Activated CD8-positive, alpha-beta T cell treated with anti-CD3 and anti-CD28 coated beads for 36 hours (primary cell): ENCODE data around the gene GDF9. TPM values are rescaled to one million over a fixed set of nuclear protein-coding genes. Genes with fewer than 3 reads are reported as not detected.

Experiments
- ATAC-seq: fragments of 200-7000 bp; cut with Tn5 transposase; one replicate; pipeline ENCODE4 v1.10.0; 2021; ENCODE audit warnings: mild to moderate bottlenecking, moderate library complexity
- CTCF ChIA-PET: fragments of 350-600 bp; sonication (Branson Sonifier 250); formaldehyde crosslinking; loops from one replicate; lab custom pipeline; 2021; ENCODE audit warnings: antibody characterized with exemption; lab: Charles Lee
- POLR2A ChIA-PET: fragments of 350-600 bp; sonication (Branson Sonifier 250); formaldehyde crosslinking; loops from one replicate; lab custom pipeline; 2021; ENCODE audit warnings: antibody characterized with exemption; lab: Charles Lee
- DNase-seq: peaks from one replicate; pipeline ENCODE4 v3.0.0-alpha.2; 2020
- H3K27ac Mint-ChIP-seq: one replicate; pipeline ENCODE4 v1.8.0; 2021; ENCODE audit warnings: mild to moderate bottlenecking, mixed read lengths
- H3K27me3 Mint-ChIP-seq: one replicate; pipeline ENCODE4 v1.8.0; 2021; ENCODE audit warnings: mixed read lengths
- H3K36me3 Mint-ChIP-seq: one replicate; pipeline ENCODE4 v1.8.0; 2021; ENCODE audit warnings: low read depth, mixed read lengths
- H3K4me1 Mint-ChIP-seq: one replicate; pipeline ENCODE4 v1.8.0; 2021; ENCODE audit warnings: low read depth, mixed read lengths
- H3K4me3 Mint-ChIP-seq: one replicate; pipeline ENCODE4 v1.8.0; 2021; ENCODE audit warnings: mild to moderate bottlenecking, moderate library complexity, mixed read lengths
- H3K9me3 Mint-ChIP-seq: one replicate; pipeline ENCODE4 v1.8.0; 2021; ENCODE audit warnings: mixed read lengths
- intact Hi-C: fragments of 100-400 bp; cut with micrococcal nuclease; formaldehyde crosslinking; loops from one replicate; pipeline ENCODE4 v1.10.0; 2022
- total RNA-seq, 2 experiments: library from RNA; stranded (reverse); gene quantifications; one replicate each; pipeline ENCODE4 v1.2.3, GENCODE V29; 2021
- TF ChIP-seq, protein P1 (sequence below): fragments of 200-600 bp; IDR thresholded peaks from one replicate; pipeline ENCODE4 v1.8.0; 2022; ENCODE audit warnings: antibody characterized with exemption, mild to moderate bottlenecking

The GDF9 gene
- total RNA-seq, 2 experiments from 2014 or later = 0.90 to 0.94 TPM

DNA sequence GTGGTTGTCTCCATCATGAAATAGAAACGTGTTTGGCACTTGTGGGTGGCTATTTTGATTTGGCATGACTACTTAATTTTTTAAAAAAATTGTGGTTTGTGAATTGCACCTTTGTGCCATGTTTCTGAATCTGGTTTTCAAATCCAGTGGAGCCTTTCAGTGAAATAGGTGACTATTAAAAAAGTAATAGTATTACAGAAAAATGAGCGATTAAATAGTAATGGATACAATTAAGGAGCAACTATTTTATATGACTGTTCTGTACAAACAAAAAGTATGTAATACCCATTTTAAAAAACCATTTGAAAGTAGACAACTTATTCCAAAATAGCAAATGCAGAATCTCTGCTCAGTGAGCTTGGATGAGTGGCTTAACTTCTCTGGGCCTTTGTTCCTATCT, 50.2 kb downstream of the GDF9 start:
- ChIA-PET POLR2A (interaction anchor here (1.9 kb wide), 1 partner anchor 13 kb away, joined by 6 read pairs; no protein-coding TSS in a partner anchor), CTCF (interaction anchor here (1.0 to 6.0 kb wide), 8 partner anchors 9 to 430 kb away, joined by 3 to 62 read pairs (median 10); partner anchors contain the start of genes CCNI2, KIF3A and SHROOM1)
- H3K9me3 Mint-ChIP-seq = no peaks in the 10 kb centered on the region
- intact Hi-C loops = no loop called here
- peaks cover 37% of the 10 kb centered on the region for H3K27me3 Mint-ChIP-seq
- H3K4me1 Mint-ChIP-seq = peaks cover 15% of the 10 kb centered on the region
- DNase-seq = no peak
- H3K36me3 Mint-ChIP-seq = no peaks in the 10 kb centered on the region
- H3K27ac Mint-ChIP-seq = no peak overlapping the region
- ATAC-seq = no peak
- H3K4me3 Mint-ChIP-seq = no peak overlapping the region
- TF ChIP-seq, protein P1, sequence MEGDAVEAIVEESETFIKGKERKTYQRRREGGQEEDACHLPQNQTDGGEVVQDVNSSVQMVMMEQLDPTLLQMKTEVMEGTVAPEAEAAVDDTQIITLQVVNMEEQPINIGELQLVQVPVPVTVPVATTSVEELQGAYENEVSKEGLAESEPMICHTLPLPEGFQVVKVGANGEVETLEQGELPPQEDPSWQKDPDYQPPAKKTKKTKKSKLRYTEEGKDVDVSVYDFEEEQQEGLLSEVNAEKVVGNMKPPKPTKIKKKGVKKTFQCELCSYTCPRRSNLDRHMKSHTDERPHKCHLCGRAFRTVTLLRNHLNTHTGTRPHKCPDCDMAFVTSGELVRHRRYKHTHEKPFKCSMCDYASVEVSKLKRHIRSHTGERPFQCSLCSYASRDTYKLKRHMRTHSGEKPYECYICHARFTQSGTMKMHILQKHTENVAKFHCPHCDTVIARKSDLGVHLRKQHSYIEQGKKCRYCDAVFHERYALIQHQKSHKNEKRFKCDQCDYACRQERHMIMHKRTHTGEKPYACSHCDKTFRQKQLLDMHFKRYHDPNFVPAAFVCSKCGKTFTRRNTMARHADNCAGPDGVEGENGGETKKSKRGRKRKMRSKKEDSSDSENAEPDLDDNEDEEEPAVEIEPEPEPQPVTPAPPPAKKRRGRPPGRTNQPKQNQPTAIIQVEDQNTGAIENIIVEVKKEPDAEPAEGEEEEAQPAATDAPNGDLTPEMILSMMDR = no peak

DNA sequence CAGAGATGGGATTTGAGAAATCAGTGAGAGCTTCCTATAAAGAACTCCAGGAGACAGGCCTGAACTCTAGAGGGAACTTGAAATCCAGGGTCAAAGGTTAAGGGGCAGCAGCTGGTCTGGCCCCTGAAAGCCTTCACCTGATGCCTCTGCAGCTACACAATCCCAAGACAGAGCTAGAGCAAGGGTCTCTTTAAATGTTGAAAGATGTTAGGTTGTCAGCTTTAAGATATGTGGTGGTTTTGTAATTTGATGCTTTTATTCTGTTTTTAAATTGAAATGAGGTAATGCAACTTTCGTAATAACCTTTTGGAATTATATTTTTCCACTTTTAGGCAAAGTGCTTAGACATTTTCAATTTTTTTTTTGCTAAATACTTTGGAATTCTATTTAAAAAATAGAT, 50.8 kb downstream of the GDF9 start:
- H3K27me3 Mint-ChIP-seq = peaks cover 43% of the 10 kb centered on the region
- ChIA-PET POLR2A (no interaction called here), CTCF (interaction anchor here (0.7 to 3.8 kb wide), 5 partner anchors 9 to 289 kb away, joined by 3 to 21 read pairs (median 14); partner anchors contain the start of genes CCNI2 and SHROOM1)
- H3K4me3 Mint-ChIP-seq = no peak overlapping the region
- no peak for ATAC-seq
- no peaks in the 10 kb centered on the region for H3K9me3 Mint-ChIP-seq
- intact Hi-C loops = no loop called here
- DNase-seq = no peak
- TF ChIP-seq, protein P1 = no peak
- H3K36me3 Mint-ChIP-seq = no peaks in the 10 kb centered on the region
- H3K27ac Mint-ChIP-seq = no peak overlapping the region
- H3K4me1 Mint-ChIP-seq = peaks cover 15% of the 10 kb centered on the region

DNA sequence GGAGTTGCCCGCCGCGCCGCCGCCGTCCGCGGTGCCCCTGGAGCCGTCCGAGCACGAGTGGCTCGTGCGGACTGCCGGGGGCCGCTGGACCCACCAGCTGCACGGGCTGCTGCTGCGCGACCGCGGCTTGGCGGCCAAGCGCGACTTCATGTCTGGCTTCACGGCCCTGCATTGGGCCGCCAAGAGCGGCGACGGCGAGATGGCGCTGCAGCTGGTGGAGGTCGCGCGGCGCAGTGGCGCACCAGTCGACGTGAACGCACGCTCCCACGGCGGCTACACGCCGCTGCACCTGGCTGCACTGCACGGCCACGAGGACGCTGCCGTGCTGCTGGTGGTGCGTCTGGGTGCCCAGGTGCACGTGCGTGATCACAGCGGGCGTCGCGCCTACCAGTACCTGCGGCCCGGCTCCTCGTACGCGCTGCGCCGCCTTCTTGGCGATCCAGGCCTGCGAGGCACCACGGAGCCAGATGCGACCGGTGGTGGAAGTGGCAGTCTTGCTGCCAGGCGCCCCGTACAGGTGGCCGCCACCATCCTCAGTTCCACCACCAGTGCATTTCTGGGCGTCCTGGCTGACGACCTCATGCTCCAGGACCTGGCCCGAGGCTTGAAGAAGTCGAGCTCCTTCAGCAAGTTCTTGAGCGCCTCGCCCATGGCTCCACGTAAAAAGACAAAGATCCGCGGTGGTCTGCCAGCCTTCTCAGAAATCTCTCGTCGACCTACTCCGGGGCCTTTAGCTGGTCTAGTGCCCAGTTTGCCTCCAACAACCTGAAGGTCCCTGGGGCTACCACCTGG, 51.6 kb downstream of the GDF9 start:
- TF ChIP-seq, protein P1 = no peak
- H3K36me3 Mint-ChIP-seq = no peaks in the 10 kb centered on the region
- DNase-seq = no peak
- no peak overlapping the region for H3K27ac Mint-ChIP-seq
- H3K9me3 Mint-ChIP-seq = no peaks in the 10 kb centered on the region
- peaks cover 49% of the 10 kb centered on the region for H3K27me3 Mint-ChIP-seq
- no peak for ATAC-seq
- peaks cover 13% of the 10 kb centered on the region for H3K4me1 Mint-ChIP-seq
- CTCF ChIA-PET = interaction anchor here (0.7 to 3.8 kb wide), 7 partner anchors 10 to 308 kb away, joined by 3 to 21 read pairs (median 6); partner anchors contain the start of genes CCNI2 and SHROOM1
- no peak overlapping the region for H3K4me3 Mint-ChIP-seq
- intact Hi-C loops = no loop called here
- POLR2A ChIA-PET = interaction anchor here (0.6 to 2.1 kb wide), 3 partner anchors 9 to 21 kb away, joined by 3 to 9 read pairs (median 3); no protein-coding TSS in a partner anchor

DNA sequence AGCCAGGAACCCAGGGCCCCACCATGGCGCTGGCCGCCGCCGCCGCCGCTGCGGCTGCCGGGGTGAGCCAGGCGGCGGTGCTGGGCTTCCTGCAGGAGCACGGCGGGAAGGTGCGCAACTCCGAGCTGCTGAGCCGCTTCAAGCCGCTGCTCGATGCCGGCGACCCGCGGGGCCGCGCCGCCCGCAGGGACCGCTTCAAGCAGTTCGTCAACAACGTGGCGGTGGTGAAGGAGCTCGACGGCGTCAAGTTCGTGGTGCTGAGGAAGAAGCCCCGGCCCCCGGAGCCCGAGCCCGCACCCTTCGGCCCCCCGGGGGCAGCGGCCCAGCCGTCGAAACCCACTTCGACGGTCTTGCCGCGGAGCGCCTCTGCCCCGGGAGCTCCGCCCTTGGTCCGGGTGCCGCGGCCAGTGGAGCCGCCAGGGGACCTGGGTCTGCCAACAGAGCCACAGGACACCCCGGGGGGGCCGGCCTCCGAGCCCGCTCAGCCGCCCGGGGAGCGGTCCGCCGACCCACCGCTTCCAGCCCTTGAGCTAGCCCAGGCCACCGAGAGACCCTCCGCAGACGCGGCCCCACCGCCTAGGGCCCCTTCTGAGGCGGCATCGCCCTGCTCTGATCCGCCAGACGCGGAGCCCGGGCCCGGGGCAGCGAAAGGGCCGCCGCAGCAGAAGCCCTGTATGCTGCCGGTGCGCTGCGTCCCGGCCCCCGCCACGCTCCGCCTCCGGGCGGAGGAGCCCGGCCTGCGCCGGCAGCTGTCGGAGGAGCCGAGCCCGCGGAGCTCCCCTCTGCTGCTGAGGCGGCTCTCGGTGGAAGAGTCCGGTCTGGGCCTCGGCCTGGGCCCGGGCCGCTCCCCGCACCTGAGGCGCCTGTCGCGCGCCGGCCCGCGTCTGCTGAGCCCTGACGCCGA, 52.4 kb downstream of the GDF9 start:
- Mint-ChIP-seq H3K4me1 (peaks cover 7% of the 10 kb centered on the region), H3K27me3 (peaks cover 48% of the 10 kb centered on the region), H3K4me3 (peak overlapping the region; percentile 37), H3K27ac (no peak overlapping the region), H3K36me3 (no peaks in the 10 kb centered on the region), H3K9me3 (no peaks in the 10 kb centered on the region)
- CTCF ChIA-PET = interaction anchor here (0.6 to 3.0 kb wide), 8 partner anchors 11 to 307 kb away, joined by 3 to 15 read pairs (median 4); partner anchors contain the start of gene SHROOM1
- intact Hi-C loops = no loop called here
- TF ChIP-seq, protein P1 = no peak
- POLR2A ChIA-PET = interaction anchor here (0.6 to 2.1 kb wide), 4 partner anchors 10 to 243 kb away, joined by 3 to 9 read pairs (median 3); no protein-coding TSS in a partner anchor
- ATAC-seq (peak; percentile 62), DNase-seq (peak; percentile 44)
